NCI-H2029 treated with DMSO at 0.1 percent for 48 hours (cell line): ENCODE data around the gene GUCY2C.
A peak's percentile ranks its signal among the peaks of the same experiment; 100 is the strongest.
"Not testable (repeated sequence)": the region's sequence is repeated elsewhere in the genome, so short reads cannot be mapped to it uniquely, and the experiment has no call there.

Experiments
- DNase-seq: peaks from one replicate; lab custom pipeline; 2025; lab: John Stamatoyannopoulos, UW

The GUCY2C gene

DNA sequence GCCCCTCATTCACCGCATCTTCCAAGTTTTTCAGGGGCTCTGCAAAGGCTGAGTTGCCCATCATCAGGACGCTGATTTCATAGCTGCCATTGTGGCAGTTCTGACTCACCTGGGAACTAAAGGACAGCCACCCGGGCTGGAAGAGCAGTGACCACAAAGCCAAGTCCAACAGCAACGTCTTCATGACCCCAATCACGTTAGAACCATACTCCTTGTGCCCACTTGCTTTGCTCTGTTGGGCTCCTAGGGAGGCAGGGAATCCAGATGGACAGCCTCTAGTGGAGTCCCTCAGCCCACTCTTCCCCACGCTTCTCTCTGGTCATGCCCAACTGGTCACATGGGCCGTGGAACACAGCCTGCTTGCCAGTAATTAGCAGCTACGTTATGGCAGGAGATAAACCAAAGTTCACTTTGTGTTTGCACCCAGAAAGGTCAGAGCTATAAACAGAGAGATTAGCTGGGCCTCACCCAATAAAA lies at the start of gene GUCY2C:
TSS of gene GUCY2C (minus strand) at position 335 of the 477 bp plus-strand sequence. CDS start at position 184, 151 bp downstream.
- DNase-seq: no peak

DNA sequence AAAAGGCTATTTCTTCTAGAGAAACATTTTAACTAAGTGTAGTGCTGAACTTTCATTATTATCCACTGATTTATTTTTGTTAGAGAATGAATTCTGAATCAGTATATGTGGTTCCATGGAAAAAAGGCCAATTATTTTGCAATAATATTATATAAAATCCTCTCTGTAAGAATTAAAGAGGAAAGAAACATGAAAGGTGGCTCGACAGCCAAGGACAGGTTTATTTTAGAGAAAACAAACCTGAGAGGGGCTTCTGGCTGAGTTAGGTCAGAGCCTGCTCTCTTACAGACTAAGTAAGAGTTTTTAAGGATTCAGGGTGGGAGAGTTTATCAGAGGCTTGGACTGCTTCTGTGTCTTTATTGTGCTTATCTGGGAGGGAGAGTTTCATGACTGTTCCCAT lies 46.7 kb upstream of the GUCY2C start:
- no peak for DNase-seq

DNA sequence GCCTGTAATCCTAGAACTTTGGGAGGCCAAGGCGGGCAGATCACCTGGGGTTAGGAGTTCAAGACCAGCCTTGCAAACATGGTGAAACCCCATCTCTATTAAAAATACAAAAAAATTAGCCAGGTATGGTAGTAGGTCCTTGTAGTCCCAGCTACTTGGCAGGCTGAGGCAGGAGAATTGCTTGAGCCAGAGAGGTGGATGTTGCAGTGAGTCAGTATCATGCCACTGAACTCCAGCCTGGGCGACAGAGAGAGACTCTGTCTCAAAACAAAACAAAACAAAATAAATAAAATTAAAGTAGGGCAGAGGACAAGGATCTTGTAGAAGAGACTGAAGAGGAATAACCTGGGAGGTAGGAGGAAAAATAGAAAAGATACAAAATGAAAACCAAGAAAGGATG lies 45.5 kb upstream of the GUCY2C start:
- DNase-seq: no peak

DNA sequence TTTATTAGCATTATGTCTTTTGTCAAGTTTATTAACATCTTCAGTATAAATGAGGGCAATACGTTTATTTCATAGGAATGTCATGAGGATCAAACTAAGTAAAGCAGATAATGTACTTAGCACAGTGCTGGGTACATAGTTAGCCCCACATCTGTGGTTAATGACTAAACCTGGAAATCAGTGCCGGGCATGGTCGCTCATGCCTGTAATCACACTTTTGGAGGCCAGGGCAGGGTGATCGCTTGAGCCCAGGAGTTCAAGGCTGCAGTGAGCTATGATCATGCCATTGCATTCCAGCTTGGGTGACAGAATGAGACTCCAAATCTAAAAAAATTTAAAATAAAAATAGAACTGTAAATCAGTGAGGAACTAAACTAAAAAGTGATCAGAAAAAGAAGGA lies 44.8 kb upstream of the GUCY2C start:
- DNase-seq: no peak

DNA sequence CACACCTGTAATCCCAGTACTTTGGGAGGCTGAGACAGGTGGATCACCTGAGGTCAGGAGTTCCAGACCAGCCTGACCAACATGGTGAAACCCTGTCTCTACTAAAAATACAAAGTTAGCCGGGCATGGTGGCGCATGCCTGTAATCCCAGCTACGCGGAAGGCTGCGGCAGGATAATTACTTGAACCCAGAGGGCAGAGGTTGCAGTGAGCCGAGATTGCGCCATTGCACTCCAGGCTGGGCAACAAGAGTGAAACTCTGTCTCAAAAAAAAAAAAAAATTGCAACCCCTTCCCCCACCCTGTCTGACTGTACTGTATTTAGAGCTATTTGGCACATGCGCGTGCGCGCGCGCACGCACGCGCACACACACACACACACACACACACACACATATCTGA lies 40.0 kb upstream of the GUCY2C start:
- not testable (repeated sequence) for DNase-seq

DNA sequence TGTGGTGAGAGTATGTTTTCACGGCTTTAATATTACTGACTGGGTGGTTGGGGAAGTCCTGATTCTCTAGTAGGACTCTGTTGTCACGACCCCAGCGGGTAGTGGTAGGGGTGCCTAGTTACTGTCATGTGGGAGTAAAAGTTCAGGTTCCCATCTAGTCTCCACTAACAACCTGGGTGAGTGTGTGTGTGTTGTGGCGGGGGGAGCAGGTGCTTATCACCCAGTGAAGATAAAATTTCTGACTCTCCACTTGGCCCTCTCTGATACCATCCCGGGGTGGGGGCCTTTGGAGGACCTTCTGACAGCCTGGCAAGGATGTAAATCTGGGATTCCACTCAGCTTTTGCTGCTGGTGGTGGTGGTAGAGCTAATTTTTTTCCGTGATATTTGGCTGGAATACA lies 35.4 kb upstream of the GUCY2C start:
- no peak for DNase-seq

DNA sequence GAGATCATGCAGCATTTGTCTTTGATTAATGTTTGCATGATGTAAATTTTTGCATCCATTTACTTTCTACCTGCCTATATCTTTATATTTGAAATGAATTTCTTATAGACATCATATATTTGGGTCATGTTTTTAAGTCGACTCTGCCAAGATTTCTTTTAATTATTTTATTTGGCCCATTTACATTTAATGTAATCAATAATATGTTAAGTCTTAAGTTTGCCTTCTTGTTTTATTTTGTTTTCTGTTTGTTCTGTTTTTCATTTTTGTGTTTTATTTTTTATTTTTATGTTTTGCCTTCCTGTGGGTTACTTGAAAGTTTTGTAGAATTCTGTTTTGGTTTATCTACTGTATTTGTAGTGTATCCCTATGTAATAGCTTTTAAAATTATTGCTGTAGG lies 33.2 kb upstream of the GUCY2C start:
- DNase-seq: no peak

DNA sequence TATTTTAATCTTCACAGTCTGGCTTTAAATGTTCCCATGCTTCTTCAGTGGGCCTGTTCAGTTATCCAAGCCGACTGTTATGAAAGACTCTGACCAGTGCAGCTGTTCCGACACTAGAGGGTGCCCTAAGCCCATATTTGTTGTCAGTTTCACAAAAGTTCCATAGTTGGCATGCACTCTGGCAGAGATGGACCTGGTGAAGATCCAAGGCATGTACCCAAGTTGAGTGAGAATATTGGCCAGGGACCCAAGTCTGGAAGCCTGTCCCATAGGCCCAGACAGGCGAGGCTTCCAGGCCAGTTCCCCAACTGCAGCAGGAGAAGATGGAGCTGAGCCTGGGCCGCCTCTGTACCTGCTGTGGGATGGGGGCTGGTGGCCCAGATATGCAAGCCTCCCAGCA lies 27.4 kb upstream of the GUCY2C start:
- DNase-seq: peak; percentile 8

DNA sequence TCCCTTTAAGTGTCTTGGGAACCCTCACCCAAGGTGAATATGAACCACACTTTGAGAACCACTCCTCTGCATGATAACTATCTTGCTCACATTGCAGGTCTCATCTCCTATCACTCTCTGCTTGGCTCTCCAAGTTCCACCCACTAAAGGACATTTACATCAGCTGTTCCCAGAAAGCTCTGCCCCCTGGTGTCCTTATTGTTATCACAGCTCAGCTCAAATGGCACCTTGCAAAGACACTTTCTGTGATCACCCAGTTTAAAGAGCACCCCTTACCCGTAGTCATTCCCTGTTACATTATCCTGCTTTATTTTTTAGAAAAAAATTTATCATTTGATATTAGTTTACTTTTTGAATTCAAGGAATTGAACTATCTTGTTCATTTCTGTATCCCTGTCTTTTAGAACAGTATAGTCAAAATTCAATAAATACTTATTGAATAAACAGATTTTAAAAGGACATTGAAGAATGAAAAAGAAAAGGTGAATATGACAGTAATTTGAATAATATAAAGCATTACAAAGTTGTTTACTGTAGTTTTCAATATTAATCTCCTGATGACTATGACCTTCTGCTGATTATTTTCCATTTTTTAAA lies 20.5 kb upstream of the GUCY2C start:
- DNase-seq: no peak

DNA sequence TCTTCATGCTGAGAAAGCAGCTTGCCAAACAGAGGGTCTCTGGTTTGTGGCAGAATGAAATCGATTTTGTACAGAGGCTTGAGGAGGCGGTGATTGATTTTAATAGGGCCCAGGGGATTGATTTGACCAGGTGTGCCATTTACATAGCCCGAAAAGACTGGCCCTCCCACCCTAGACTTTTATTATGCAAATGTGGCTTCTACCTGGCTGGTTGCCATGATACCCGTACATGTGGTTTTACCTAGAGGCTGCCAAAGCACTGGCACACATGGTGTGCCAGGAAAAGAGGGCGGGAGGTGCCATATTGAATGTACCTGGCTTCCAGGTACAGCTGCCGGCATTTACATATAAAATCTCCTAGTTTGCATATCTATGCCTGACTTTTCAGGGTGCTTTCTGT lies 18.0 kb upstream of the GUCY2C start:
- DNase-seq: peak; percentile 14

DNA sequence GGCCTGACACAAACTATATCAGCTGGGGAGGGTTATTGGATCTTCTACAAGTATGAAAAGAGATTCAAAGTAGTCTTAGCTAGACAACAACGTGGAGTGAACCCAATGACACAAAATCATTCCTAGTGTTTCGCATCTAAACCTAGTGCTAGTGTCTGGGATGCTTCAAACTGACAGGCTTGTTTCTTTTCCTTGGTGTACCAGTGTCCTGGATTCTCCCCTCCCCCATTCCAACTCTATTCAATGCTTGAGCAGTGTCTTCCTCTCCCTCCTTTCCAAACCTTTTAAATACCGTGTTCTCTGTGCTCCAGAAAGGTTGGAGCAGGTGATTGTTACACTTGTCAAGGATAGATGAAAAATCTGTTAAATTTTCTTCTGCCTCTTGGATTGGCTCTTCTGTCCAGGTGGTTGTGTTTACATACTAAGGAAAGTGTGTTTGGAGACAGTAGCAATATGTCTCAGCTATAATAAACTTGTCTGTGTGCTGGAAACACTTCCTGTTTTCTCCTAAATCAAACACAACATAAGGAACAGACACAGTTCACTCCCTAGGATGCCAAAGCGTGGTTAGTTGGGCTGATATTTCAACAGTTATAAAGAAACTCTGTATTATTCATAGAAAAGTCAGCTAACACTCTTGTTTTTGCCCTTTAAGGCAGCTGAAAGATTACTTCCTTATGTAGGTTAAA lies 14.4 kb upstream of the GUCY2C start:
- DNase-seq: no peak

DNA sequence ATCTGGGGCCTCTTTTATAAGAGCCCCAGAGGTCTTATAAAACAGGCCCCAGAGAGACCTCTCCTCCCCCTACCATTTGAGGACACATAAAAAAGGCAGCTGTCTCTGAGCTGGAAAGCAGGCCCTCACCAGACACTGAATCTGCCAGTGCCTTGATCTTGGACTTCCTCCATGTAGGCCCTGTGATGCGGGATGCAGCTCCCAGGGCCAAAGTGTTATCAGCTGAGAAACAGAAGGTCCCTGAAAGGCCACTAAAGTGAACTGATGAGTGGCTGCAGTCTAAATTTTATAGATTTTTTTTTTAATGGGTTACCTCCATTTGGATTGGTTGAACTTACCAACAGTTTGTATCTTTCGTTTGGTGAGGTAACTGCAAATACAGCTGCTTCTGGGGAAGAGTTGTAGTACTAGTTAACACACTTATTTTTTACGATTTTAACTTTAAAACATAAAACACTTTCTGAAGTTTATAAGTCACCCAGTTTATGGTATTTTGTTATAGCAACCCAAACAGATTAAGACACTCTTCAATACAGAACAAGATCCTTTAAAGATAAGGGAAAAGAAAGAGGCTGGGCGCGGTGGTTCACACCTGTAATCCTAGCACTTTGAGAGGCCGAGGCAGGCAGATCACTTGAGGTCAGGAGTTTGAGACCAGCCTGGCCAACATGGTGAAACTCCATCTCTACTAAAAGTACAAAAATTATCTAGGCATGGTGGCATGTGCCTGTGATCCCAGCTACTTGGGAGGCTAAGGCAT lies 5.6 kb upstream of the GUCY2C start:
- no peak for DNase-seq

DNA sequence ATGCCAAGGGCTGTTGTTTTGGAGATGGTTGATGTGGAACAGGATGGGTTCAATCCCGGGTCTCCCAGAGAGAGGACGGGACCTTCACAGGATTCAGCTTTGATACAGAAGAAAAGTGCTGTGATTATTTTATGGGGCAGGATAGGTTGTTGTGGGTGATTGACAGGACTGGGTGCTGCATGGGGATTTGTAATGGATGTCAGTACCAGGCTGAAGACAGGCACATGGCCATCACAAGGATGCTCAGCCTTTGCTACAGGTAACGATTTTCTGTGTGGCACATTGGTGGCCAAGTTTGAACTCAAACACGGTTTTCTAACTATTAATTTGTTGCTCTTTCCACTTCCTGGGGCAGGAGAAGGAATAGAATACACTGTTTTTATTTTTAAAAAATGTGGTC lies 4.5 kb upstream of the GUCY2C start:
- DNase-seq: no peak

DNA sequence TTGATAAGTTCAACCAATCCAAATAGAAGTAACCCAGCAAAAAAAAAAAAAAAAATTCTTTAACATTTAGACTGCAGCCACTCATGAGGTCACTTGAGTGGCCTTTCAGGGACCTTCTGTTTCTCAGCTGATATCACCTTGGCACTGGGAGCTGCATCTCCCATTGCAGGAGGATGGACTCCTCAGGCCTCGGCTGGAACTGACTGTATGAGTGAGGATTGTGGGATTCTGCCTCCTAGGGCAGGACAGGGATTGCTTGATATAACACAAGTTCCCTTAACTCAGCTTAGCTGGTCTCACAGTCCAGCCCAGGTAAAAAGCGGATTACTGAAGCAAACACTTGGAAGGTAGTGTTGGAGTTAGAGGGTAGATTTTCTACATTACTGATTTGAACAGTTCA lies 3.5 kb upstream of the GUCY2C start:
- DNase-seq: no peak

DNA sequence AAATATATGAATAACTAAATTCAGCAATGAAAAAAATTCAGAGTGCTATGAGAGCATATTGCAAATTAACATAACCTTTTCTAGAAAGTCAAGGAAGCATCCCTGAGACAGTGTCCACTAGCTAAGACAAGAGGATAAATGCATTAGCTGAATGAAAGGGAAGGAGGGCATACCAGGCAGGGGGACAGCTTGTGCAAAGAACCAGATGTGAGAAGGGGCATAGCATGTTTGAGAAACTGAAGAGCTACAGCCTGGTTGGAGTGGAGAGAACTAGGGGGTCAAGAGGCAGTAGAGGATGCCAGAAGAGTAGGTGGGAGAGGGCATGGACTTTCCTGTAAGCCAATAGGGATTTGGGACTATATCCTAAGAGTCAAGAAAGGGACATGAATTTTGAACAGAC lies 2.2 kb upstream of the GUCY2C start:
- no peak for DNase-seq

DNA sequence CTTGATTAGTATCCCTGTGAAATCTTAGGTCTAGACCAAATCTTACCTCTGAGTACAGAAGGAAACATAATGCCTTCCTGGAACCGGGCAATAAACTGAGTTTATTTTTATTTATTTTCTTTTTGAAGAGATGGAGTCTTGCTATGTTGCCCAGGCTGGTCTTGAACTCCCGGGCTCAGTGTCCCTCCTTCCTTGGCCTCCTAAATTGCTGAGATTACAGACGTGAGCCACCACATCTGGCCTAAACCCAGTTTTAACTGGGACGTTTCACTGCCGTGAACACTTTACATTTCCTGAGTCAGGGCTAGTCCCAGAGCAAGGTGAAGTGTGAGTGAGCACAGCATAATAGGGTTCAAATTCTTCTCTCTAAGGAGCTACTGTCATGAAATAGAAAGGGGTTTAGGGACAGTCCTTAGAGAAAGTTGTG lies 671 bp downstream of the GUCY2C start:
- no peak for DNase-seq

DNA sequence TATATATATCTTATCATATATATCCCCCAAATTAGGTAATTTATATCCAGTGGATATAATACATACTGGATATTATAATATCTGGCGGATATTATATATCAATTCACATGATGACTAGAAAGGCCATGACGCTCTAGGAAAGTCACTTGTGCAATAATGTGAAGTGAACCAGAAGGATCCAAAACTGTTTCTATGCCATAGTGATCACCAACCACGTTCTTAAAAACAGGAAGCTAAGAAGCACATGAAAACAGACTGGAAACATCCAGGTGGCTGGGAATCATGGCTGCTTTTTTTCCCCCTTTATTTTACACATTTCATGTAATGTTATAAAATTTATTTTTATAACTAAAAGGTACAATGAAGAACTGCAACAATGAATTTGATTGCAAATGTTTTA lies 1.4 kb downstream of the GUCY2C start:
- no peak for DNase-seq

DNA sequence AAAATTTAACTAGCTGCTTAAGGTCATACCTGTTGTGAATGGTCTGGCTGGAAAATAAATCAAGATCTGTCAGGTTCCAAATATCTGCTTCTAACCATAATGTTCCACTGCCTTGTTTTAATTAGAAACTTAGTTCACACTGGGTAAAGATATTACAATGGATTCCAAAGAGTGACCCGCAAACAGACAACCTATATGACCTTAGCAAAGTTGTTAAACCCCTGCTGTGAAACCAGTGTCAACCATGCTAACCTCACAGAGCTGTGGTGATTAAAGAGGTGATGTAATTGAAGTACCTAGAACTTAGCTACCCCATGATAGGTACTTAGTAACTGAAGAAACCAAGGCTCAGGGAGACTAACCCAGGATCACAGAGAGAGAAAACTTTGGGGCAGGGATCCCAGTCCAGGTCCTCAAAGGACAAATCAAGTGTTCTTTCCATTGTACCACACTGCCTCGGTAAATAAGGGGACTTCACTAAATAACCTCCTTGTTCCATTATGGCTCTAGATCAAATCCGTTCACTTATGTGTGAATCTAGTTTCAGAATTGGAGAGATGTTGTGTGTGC lies 2.2 kb downstream of the GUCY2C start:
- no peak for DNase-seq

DNA sequence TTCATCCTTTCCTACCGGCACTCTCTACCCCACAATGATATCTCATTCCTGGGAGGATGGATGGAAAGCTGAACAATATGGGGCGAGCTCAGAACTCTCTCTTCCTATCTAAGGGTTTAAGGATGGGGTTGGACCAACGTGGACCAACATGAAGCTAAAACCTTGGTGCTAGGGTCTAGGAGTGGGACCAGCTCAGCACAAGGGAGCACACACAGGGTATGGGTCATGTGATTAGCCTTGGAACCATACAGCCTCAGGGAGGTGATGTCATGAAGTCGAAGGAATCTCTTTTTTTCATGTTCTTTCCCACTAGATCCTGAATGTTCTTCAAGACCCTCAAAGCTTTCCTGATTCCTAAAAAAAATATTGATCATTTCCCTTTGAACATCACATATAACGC lies 3.3 kb downstream of the GUCY2C start:
- DNase-seq: no peak

DNA sequence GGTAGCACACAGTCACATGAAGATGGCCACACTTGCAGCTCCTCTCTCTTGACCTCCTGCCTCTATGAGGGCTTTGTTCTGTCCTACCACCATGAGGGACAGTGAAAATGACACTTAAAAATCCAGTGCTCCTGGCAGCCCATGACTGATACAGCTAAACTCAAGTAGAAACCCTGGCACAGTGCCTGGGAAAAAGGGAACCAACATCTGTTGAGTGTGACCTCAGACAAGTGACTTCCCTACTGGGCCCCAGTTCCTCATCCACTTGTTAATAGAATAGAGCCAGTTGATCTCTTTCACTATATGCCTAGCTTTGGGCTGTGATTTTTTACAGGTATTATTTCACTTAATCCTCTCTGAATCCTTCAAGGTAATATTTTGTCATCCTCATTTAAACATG lies 4.8 kb downstream of the GUCY2C start:
- peak; percentile 1 for DNase-seq

DNA sequence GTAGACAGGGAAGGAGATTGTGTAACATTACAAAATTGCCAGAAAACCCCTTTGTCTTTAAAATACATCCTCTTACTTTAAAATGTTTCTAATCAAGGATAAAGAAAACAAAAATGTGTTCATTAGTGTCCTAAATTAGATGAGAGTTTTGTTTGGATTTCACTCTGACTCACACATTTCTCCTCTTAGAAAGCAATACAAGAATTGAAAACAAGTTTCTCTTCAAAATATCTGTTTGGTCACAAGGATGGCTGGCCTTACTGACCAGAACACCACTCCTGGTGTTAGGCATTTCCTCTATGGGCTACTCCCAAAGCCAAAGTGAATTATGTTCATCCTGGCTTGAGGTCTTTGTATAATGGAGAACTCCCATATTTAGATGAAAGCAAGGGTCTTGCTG lies 6.4 kb downstream of the GUCY2C start:
- no peak for DNase-seq

DNA sequence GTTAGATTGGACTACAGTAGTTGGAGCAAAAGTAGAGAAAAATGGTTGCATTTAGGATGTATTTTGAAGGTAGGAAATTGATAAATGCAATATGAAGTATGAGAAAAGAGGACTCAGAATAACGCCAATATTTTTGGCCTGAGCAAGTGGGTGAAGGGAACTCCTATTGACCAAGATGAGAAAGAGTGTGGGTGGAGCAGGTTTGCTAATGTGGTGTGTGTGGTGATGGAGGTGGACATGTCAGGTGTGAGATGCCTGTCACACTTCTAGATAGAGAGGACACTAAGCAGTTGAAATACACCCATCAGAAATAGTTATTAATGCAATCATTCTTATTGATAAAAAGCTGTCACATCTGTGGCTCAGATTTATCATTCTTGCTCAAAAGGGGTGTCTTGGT lies 7.3 kb downstream of the GUCY2C start:
- DNase-seq: no peak

DNA sequence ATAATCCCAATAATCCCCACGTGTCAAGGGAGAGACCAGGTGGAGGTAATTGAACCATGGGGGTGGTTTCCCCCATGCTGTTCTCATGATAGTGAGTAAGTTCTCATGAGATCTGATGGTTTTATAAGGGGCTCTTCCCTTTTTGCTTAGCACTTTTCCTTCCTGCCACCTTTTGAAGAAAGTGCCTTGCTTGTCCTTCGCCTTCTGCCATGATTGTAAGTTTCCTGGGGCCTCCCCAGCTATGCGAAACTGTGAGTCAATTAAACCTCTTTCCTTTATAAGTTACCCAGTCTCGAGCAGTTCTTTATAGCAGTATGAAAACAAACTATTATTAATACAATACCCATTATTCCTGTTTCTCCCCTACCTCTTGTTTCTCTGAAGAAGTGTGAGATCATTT lies 14.2 kb downstream of the GUCY2C start:
- not testable (repeated sequence) for DNase-seq
